WI38 (cell line): Measurements from ENCODE around the gene CARMIL3.

Source experiments
- H3K4me3 ChIP-seq: 2 replicates; pipeline ENCODE4 v1.5.1; 2011; ENCODE audit warnings: low read depth, mild to moderate bottlenecking, control low read depth, low read length
- CTCF ChIP-seq: IDR thresholded peaks from 2 replicates; pipeline ENCODE4 v1.5.1; 2012; ENCODE audit warnings: low read depth, mild to moderate bottlenecking, control low read depth, low read length

Gene CARMIL3

GRCh38 chr14:24077086-24077485 is 25.3 kb downstream of the CARMIL3 start:
- no peak overlapping the region for H3K4me3 ChIP-seq
- TF ChIP-seq CTCF: no peak

- no peak overlapping the region for H3K4me3 ChIP-seq
- no peak for TF ChIP-seq CTCF
Observed at GRCh38 chr14:24078146-24078545, 26.3 kb downstream of the CARMIL3 start.

DNA sequence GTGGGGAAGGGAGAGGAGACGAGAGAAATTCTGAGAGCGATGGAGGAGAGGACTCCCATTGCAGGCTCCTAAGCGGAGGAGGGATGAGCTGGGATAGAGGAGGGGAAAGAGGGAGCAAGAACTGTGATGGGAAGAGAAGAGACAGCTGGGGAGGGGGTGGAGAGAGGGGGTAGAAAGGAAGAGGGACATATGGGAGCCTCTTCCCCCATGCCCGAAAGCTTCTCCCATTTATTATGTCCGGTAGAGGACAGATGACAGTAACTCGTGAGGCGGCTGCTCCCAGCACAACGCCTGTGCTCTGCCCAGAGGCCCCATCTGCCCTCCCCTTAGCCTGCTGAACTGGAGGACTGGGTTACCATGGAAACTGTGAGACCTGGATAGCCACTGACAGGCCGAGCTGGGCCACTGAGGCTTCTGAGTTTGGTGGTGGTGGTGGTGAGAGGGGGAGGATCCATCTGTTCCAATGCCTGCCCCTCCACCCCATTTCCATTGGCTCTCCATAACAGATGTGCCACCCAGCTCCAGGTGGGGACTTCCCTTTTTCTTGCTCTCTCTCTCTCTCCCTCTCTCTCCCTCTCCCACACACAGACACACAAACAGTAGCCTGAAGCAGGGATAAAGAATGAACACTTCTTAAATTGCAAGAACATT is 27.8 kb downstream of the CARMIL3 start:
- H3K4me3 ChIP-seq: no peak overlapping the region
- TF ChIP-seq CTCF: no peak

DNA sequence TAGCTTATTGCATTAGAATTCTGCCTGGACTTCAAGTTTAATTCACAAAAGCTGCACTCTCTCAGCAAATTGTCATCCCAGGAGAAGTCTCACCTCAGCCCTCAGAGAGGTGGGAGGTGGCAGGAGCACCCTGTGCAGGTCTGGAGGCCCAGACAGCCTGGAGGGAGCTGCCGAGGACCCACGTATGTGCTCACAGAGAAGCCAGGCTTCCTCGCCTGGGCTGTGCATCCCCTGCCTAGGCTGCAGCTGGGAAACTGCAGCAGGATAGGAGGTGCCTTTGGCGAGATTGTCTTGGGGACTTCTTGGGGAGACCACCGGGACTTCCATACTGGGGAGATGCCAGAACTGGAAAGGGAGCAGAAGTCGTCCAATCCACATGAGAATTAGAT is 28.3 kb downstream of the CARMIL3 start:
- H3K4me3 ChIP-seq: no peak overlapping the region
- TF ChIP-seq CTCF: no peak

DNA sequence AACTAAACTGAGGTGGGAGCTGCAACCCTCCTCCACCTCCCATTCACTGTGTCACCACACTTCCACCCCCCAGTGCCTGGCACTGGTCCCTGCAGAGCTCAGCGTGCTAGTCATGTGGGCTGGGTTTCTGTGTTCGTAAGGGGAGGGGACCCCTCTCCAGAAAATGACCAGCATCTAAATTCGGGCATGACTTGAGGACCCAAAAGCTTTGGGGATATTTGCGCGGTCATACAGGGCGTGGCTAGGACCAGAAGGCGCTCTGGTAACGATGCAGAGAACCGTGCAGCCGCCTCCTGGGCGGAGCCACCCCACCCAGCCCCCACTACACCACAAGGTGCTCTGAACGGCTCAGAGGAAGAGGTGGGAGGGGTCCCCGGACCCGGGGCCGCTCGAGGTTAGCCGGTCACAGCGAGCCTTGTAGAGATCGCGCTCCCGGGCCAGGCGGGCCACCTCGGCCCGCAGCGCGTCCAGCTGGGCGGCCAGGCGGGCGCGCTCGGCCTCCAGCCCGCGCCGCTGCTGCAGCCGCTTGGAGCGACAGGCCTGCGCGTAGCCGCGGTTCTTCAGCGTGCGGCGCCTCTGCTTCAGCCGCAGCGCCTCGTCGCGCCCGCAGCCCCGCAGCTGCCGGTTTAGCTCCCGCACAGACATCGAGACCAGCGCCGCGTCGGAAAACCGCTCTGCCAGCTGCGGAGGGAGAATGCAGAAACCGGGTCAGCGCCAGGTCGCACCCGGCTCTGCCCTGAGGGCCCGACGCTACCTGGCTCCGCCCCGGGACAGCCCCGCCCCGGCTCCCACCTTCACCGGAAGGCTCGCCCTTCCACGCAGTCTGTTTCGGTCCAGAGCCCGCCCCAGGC is 29.3 kb downstream of the CARMIL3 start:
- no peak for TF ChIP-seq CTCF
- peak overlapping the region; percentile 53 for H3K4me3 ChIP-seq

DNA sequence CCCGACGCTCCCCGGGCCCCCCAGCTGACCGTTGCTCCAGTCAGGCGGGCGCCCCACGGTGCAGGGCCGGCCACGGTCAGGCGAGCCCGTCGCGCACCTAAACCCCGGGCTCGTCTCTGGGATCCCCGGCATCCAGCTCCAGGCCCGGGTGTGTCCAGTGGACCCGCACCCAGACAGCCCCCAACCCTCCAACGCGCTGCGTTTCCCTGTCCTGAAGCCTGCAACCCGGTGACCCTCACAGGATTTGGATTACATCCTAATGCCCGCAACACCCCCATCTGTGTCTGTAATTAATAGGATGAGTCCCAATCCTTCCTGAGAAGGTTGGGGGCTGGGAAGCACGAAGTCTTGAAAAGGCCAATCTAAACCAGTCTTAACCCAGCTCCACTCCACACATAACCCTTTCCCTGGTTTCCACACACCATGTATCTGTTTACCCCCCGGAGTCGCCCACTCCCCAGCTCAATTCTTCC is 30.0 kb downstream of the CARMIL3 start:
- H3K4me3 ChIP-seq: peak overlapping the region; percentile 53; the same call in 1 of the 2 replicates
- TF ChIP-seq CTCF: no peak

- no peak overlapping the region for H3K4me3 ChIP-seq
- TF ChIP-seq CTCF: no peak
Observed at GRCh38 chr14:24082411-24083080, 30.7 kb downstream of the CARMIL3 start.
